ENCODE results near the gene FOXQ1. TPM values are rescaled to one million over a fixed set of nuclear protein-coding genes. Genes with fewer than 3 reads are reported as not detected.

The FOXQ1 gene, protein sequence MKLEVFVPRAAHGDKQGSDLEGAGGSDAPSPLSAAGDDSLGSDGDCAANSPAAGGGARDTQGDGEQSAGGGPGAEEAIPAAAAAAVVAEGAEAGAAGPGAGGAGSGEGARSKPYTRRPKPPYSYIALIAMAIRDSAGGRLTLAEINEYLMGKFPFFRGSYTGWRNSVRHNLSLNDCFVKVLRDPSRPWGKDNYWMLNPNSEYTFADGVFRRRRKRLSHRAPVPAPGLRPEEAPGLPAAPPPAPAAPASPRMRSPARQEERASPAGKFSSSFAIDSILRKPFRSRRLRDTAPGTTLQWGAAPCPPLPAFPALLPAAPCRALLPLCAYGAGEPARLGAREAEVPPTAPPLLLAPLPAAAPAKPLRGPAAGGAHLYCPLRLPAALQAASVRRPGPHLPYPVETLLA
- total RNA-seq (2022) = 46.1 and 51.0 TPM in 2 replicates
- Bru-seq, nascent RNA = percentile 92 among the genes with signal in this experiment
- BruChase-seq, experiment 1, labeled RNA remaining after a 6-hour chase = percentile 81 among the genes with signal in this experiment
- percentile 97 among the genes with signal in this experiment for BruChase-seq, experiment 2, labeled RNA remaining after a 2-hour chase
- long read RNA-seq, transcript FOXQ1-201 (1 exons, 2,309 nt) = major isoform, 44 of 45 reads
- long read RNA-seq, partial matches to known transcripts = 0 of 45 reads
- long read RNA-seq, other reads (novel, unspliced or antisense) = 1 of 45 reads

GRCh38 chr6:1311400-1312202 is at the start of gene FOXQ1:
FOXQ1 (plus strand) TSS chr6:1312098; CDS start chr6:1312705, 607 bp downstream.
- peak; percentile 94 for DNase-seq
- Mint-ChIP-seq H3K9me3 (ENCODE audit: low read depth, unreplicated experiment) (no peaks in the 10 kb centered on the region), H3K27ac (ENCODE audit: unreplicated experiment) (peak within 1 kb of the TSS; percentile 82), H3K27me3 (ENCODE audit: unreplicated experiment) (no peaks in the 10 kb centered on the region), H3K4me1 (ENCODE audit: low read depth, unreplicated experiment) (peaks cover 31% of the 10 kb centered on the region), H3K36me3 (ENCODE audit: insufficient read depth, unreplicated experiment) (peaks cover 65% of the 10 kb centered on the region), H3K4me3 (ENCODE audit: low read depth, unreplicated experiment) (peak within 1 kb of the TSS; percentile 76)
- CTCF ChIA-PET = interaction anchor here (0.8 to 3.8 kb wide), 8 partner anchors 13 to 493 kb away, joined by 3 to 17 read pairs (median 3); no protein-coding TSS in a partner anchor
- no TSS peak for BruUV-seq (replicated peaks)
- intact Hi-C loops (cut with micrococcal nuclease; ENCODE audit: unreplicated experiment) = loop anchor here (2.0 to 10.0 kb wide), 3 partner anchors 47 to 399 kb away; no protein-coding TSS in a partner anchor
- no peak for TF ChIP-seq CTCF (IDR thresholded peaks at IDR 0.05; ENCODE audit: unreplicated experiment)

GRCh38 chr6:1262704-1263038 is 49.2 kb upstream of the FOXQ1 start:
- Mint-ChIP-seq H3K9me3 (ENCODE audit: low read depth, unreplicated experiment) (no peaks in the 10 kb centered on the region), H3K27me3 (ENCODE audit: unreplicated experiment) (no peaks in the 10 kb centered on the region), H3K4me1 (ENCODE audit: low read depth, unreplicated experiment) (peaks cover 14% of the 10 kb centered on the region), H3K27ac (ENCODE audit: unreplicated experiment) (no peak overlapping the region), H3K4me3 (ENCODE audit: low read depth, unreplicated experiment) (no peak overlapping the region), H3K36me3 (ENCODE audit: insufficient read depth, unreplicated experiment) (no peaks in the 10 kb centered on the region)
- intact Hi-C loops (cut with micrococcal nuclease; ENCODE audit: unreplicated experiment) = loop anchor here (10.0 kb wide), 1 partner anchor 52 kb away; the partner anchor contains the start of gene FOXQ1
- TF ChIP-seq CTCF (IDR thresholded peaks at IDR 0.05; ENCODE audit: unreplicated experiment) = no peak
- CTCF ChIA-PET = no interaction called here
- DNase-seq = no peak
- BruUV-seq (replicated peaks) = no TSS peak

- H3K27ac Mint-ChIP-seq (ENCODE audit: unreplicated experiment) = no peak overlapping the region
- H3K4me1 Mint-ChIP-seq (ENCODE audit: low read depth, unreplicated experiment) = peaks cover 16% of the 10 kb centered on the region
- TF ChIP-seq CTCF (IDR thresholded peaks at IDR 0.05; ENCODE audit: unreplicated experiment) = no peak
- no peaks in the 10 kb centered on the region for H3K9me3 Mint-ChIP-seq (ENCODE audit: low read depth, unreplicated experiment)
- no peaks in the 10 kb centered on the region for H3K27me3 Mint-ChIP-seq (ENCODE audit: unreplicated experiment)
- H3K36me3 Mint-ChIP-seq (ENCODE audit: insufficient read depth, unreplicated experiment) = no peaks in the 10 kb centered on the region
- no TSS peak for BruUV-seq (replicated peaks)
- no peak for DNase-seq
- intact Hi-C loops (cut with micrococcal nuclease; ENCODE audit: unreplicated experiment) = loop anchor here (10.0 kb wide), 1 partner anchor 52 kb away; the partner anchor contains the start of gene FOXQ1
- no peak overlapping the region for H3K4me3 Mint-ChIP-seq (ENCODE audit: low read depth, unreplicated experiment)
- CTCF ChIA-PET = no interaction called here
These were observed 48.7 kb upstream of the FOXQ1 start for GRCh38 chr6:1263039-1263849.

Data from Calu3 (cell line).